Osteoblast (primary cell): Measurements from ENCODE around the gene ATG9B. TPM values are rescaled to one million over a fixed set of nuclear protein-coding genes. Genes with fewer than 3 reads are reported as not detected.
"Not testable (repeated sequence)": the region's sequence is repeated elsewhere in the genome, so short reads cannot be mapped to it uniquely, and the experiment has no call there.

Experiments
- DNase-seq: peaks from one replicate; pipeline ENCODE4 v3.0.0; 2011; ENCODE audit warnings: low spot score, mixed read lengths; ENCODE audit not compliant: insufficient read length; ENCODE audit errors: missing footprints
- H2AFZ ChIP-seq: 2 replicates; pipeline ENCODE4 v1.6.0; 2011; ENCODE audit warnings: mild to moderate bottlenecking, low read length
- H3K27ac ChIP-seq: 2 replicates; pipeline ENCODE4 v1.5.1; 2011; ENCODE audit warnings: mild to moderate bottlenecking, low read depth, low read length, moderate library complexity
- H3K27me3 ChIP-seq: 2 replicates; pipeline ENCODE4 v1.6.0; 2012; ENCODE audit warnings: mild to moderate bottlenecking, control low read depth, inconsistent platforms, low read length, moderate library complexity; ENCODE audit not compliant: insufficient read depth
- H3K36me3 ChIP-seq: 2 replicates; pipeline ENCODE4 v1.5.1; 2011; ENCODE audit warnings: mild to moderate bottlenecking, low read length, control low read depth, moderate library complexity; ENCODE audit not compliant: insufficient read depth
- H3K4me1 ChIP-seq: 2 replicates; pipeline ENCODE4 v1.5.1; 2011; ENCODE audit warnings: mild to moderate bottlenecking, low read length, control low read depth, moderate library complexity; ENCODE audit not compliant: insufficient read depth
- H3K4me2 ChIP-seq: 2 replicates; pipeline ENCODE4 v1.6.0; 2011; ENCODE audit warnings: mild to moderate bottlenecking, low read length; ENCODE audit not compliant: insufficient read depth
- H3K4me3 ChIP-seq: fragments of 200-600 bp; sonication (generic); 3 replicates; pipeline ENCODE4 v1.5.1; 2012; ENCODE audit warnings: mild to moderate bottlenecking, low read length, inconsistent platforms; ENCODE audit not compliant: insufficient read depth
- H3K79me2 ChIP-seq: 2 replicates; pipeline ENCODE4 v1.6.0; 2012; ENCODE audit warnings: mild to moderate bottlenecking, low read length, control low read depth, inconsistent platforms; ENCODE audit not compliant: insufficient read depth
- H3K9me3 ChIP-seq: 2 replicates; pipeline ENCODE4 v1.5.1; 2011; ENCODE audit warnings: low read depth, low read length, control low read depth
- H4K20me1 ChIP-seq: 2 replicates; pipeline ENCODE4 v1.6.0; 2012; ENCODE audit warnings: mild to moderate bottlenecking, low read length, control low read depth; ENCODE audit not compliant: insufficient read depth
- CTCF ChIP-seq: IDR thresholded peaks from 2 replicates; pipeline ENCODE4 v1.5.1; 2011; ENCODE audit warnings: mild to moderate bottlenecking, low read depth, low read length, moderate library complexity; ENCODE audit errors: extremely low read depth
- total RNA-seq: library from RNA; depleted of rRNA; stranded (reverse); fragments of >200 nt; gene quantifications from 2 replicates; pipeline ENCODE4 v1.2.3, GENCODE V29; 2012

ATG9B gene
- total RNA-seq, 1 donor = not detected

GRCh38 chr7:151012911-151013347, 11.4 kb downstream of the ATG9B start:
- TF ChIP-seq CTCF = peak; percentile 57
- H2AFZ ChIP-seq = peak overlapping the region; percentile 31
- H3K4me3 ChIP-seq = peak overlapping the region; percentile 15
- H3K36me3 ChIP-seq = no peaks in the 10 kb centered on the region
- H3K4me2 ChIP-seq = peak overlapping the region; percentile 19
- H3K27me3 ChIP-seq = peaks cover 12% of the 10 kb centered on the region
- DNase-seq = peak; percentile 93
- H4K20me1 ChIP-seq = no peaks in the 10 kb centered on the region
- H3K79me2 ChIP-seq = no peaks in the 10 kb centered on the region
- H3K9me3 ChIP-seq = no peaks in the 10 kb centered on the region
- no peak overlapping the region for H3K27ac ChIP-seq
- H3K4me1 ChIP-seq = peaks cover 9% of the 10 kb centered on the region

GRCh38 chr7:151012031-151012692, 12.1 kb downstream of the ATG9B start:
- H3K4me2 ChIP-seq = no peak overlapping the region
- H3K9me3 ChIP-seq = no peaks in the 10 kb centered on the region
- H4K20me1 ChIP-seq = no peaks in the 10 kb centered on the region
- H3K27me3 ChIP-seq = peaks cover 6% of the 10 kb centered on the region
- TF ChIP-seq CTCF = no peak
- no peak overlapping the region for H3K4me3 ChIP-seq
- H3K36me3 ChIP-seq = no peaks in the 10 kb centered on the region
- DNase-seq = peak; percentile 77
- H2AFZ ChIP-seq = no peak overlapping the region
- peaks cover 9% of the 10 kb centered on the region for H3K4me1 ChIP-seq
- H3K27ac ChIP-seq = no peak overlapping the region
- no peaks in the 10 kb centered on the region for H3K79me2 ChIP-seq

GRCh38 chr7:151011616-151012015, 12.7 kb downstream of the ATG9B start:
- not testable (repeated sequence) for H3K4me3 ChIP-seq, DNase-seq, H3K4me2 ChIP-seq, H2AFZ ChIP-seq, H3K79me2 ChIP-seq, H4K20me1 ChIP-seq, H3K27me3 ChIP-seq, H3K27ac ChIP-seq, H3K4me1 ChIP-seq, H3K9me3 ChIP-seq, H3K36me3 ChIP-seq

- H3K4me3 ChIP-seq = no peak overlapping the region
Observed at GRCh38 chr7:151011097-151011409, 13.2 kb downstream of the ATG9B start.

More at GRCh38 chr7:151011097-151011409, 13.2 kb downstream of the ATG9B start:
- H4K20me1 ChIP-seq = no peaks in the 10 kb centered on the region
- H3K27me3 ChIP-seq = peaks cover 6% of the 10 kb centered on the region
- H3K9me3 ChIP-seq = no peaks in the 10 kb centered on the region
- no peak overlapping the region for H2AFZ ChIP-seq
- H3K4me1 ChIP-seq = peaks cover 9% of the 10 kb centered on the region
- no peak for TF ChIP-seq CTCF
- no peak overlapping the region for H3K4me2 ChIP-seq
- no peaks in the 10 kb centered on the region for H3K79me2 ChIP-seq
- DNase-seq = peak; percentile 86
- no peaks in the 10 kb centered on the region for H3K36me3 ChIP-seq
- H3K27ac ChIP-seq = no peak overlapping the region
